Measurements from ENCODE around the gene NEGR1. TPM values are rescaled to one million over a fixed set of nuclear protein-coding genes. Genes with fewer than 3 reads are reported as not detected.

The NEGR1 gene
- total RNA-seq, 1 donor from 2014 or later = 9.7 TPM

GRCh38 chr1:72177711-72178110, 104.6 kb downstream of the NEGR1 start:
- DNase-seq = no peak
- Histone ChIP-seq H3K4me3 (no peak overlapping the region), H3K27me3 (ENCODE audit: low read depth) (no peaks in the 10 kb centered on the region), H3K9me3 (replicated peaks) (no peaks in the 10 kb centered on the region), H3K4me1 (peaks cover 6% of the 10 kb centered on the region), H3K36me3 (no peaks in the 10 kb centered on the region), H3K27ac (replicated peaks) (no peak overlapping the region)
- intact Hi-C loops (cut with micrococcal nuclease) = no loop called here
- no peak for TF ChIP-seq CTCF (IDR thresholded peaks at IDR 0.05; ENCODE audit: borderline replicate concordance)

GRCh38 chr1:72170246-72170645, 112.1 kb downstream of the NEGR1 start:
- H3K27ac ChIP-seq (replicated peaks) = no peak overlapping the region
- intact Hi-C loops (cut with micrococcal nuclease) = no loop called here
- DNase-seq = no peak
- no peaks in the 10 kb centered on the region for H3K27me3 ChIP-seq (ENCODE audit: low read depth)
- H3K4me3 ChIP-seq = no peak overlapping the region
- H3K9me3 ChIP-seq (replicated peaks) = no peaks in the 10 kb centered on the region
- H3K4me1 ChIP-seq = no peaks in the 10 kb centered on the region
- TF ChIP-seq CTCF (IDR thresholded peaks at IDR 0.05; ENCODE audit: borderline replicate concordance) = no peak
- no peaks in the 10 kb centered on the region for H3K36me3 ChIP-seq

GRCh38 chr1:72166426-72166825, 115.9 kb downstream of the NEGR1 start:
- H3K4me1 ChIP-seq = no peaks in the 10 kb centered on the region
- H3K4me3 ChIP-seq = no peak overlapping the region
- intact Hi-C loops (cut with micrococcal nuclease) = no loop called here
- no peak overlapping the region for H3K27ac ChIP-seq (replicated peaks)
- no peaks in the 10 kb centered on the region for H3K27me3 ChIP-seq (ENCODE audit: low read depth)
- DNase-seq = no peak
- no peaks in the 10 kb centered on the region for H3K9me3 ChIP-seq (replicated peaks)
- H3K36me3 ChIP-seq = no peaks in the 10 kb centered on the region
- TF ChIP-seq CTCF (IDR thresholded peaks at IDR 0.05; ENCODE audit: borderline replicate concordance) = no peak

- H3K4me3 ChIP-seq = no peak overlapping the region
- H3K36me3 ChIP-seq = no peaks in the 10 kb centered on the region
- intact Hi-C loops (cut with micrococcal nuclease) = no loop called here
- H3K9me3 ChIP-seq (replicated peaks) = no peaks in the 10 kb centered on the region
- no peaks in the 10 kb centered on the region for H3K4me1 ChIP-seq
- H3K27ac ChIP-seq (replicated peaks) = no peak overlapping the region
- no peak for DNase-seq
- H3K27me3 ChIP-seq (ENCODE audit: low read depth) = no peaks in the 10 kb centered on the region
- TF ChIP-seq CTCF (IDR thresholded peaks at IDR 0.05; ENCODE audit: borderline replicate concordance) = no peak
Measured at GRCh38 chr1:72150508-72150907, 131.8 kb downstream of the NEGR1 start.

- Histone ChIP-seq H3K27ac (replicated peaks) (no peak overlapping the region), H3K27me3 (ENCODE audit: low read depth) (no peaks in the 10 kb centered on the region), H3K4me3 (no peak overlapping the region), H3K4me1 (no peaks in the 10 kb centered on the region), H3K9me3 (replicated peaks) (peaks cover 13% of the 10 kb centered on the region), H3K36me3 (no peaks in the 10 kb centered on the region)
- DNase-seq = no peak
- intact Hi-C loops (cut with micrococcal nuclease) = no loop called here
- TF ChIP-seq CTCF (IDR thresholded peaks at IDR 0.05; ENCODE audit: borderline replicate concordance) = no peak
Measured at GRCh38 chr1:72141875-72142274, 140.5 kb downstream of the NEGR1 start.

GRCh38 chr1:72140222-72140621, 142.1 kb downstream of the NEGR1 start:
- intact Hi-C loops (cut with micrococcal nuclease) = no loop called here
- Histone ChIP-seq H3K4me1 (no peaks in the 10 kb centered on the region), H3K36me3 (no peaks in the 10 kb centered on the region), H3K9me3 (replicated peaks) (peaks cover 16% of the 10 kb centered on the region), H3K27ac (replicated peaks) (no peak overlapping the region), H3K4me3 (no peak overlapping the region), H3K27me3 (ENCODE audit: low read depth) (no peaks in the 10 kb centered on the region)
- no peak for DNase-seq
- no peak for TF ChIP-seq CTCF (IDR thresholded peaks at IDR 0.05; ENCODE audit: borderline replicate concordance)

All from left ventricle myocardium inferior (tissue), 1 donor.